GM19455 (cell line): ENCODE results near the gene KIF18B.
"Not testable (repeated sequence)": the region's sequence is repeated elsewhere in the genome, so short reads cannot be mapped to it uniquely, and the experiment has no call there.

Source experiments
- ATAC-seq: cut with Tn5 transposase; IDR thresholded peaks from one replicate; pipeline ENCODE4 v1.9.1; 2021; ENCODE audit not compliant: unreplicated experiment

Gene KIF18B

DNA sequence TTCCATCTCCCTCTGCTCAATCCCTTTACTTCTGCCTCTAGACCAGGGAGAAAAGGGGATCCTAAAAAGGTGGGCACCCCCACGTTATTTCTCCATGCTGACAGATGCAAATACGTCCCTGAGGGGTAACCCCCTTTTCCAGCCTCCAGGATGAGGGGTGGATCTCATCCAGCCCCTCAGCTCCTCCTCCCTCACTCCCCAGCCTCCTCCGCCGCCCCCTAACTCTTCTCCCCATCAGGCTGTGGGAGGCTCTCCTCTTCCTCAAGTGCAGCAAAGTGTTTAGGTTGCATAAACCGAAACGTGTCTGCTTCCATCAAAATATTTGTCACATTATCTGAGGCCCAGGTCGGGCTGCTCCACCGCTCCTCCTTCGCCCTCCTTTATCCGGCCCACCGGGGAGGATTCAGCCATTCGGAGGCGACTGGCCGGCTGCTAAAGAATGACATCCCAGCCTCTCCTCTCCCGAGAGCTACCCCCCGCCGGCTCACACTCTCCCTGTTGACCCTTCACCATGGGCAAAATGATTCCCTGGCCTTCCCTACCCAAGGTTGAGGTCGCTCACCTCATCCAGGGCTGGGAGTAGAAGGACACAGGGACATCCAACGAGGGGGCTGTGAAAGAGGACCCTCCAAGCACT is 21.7 kb upstream of the KIF18B start:
- no peak for ATAC-seq

DNA sequence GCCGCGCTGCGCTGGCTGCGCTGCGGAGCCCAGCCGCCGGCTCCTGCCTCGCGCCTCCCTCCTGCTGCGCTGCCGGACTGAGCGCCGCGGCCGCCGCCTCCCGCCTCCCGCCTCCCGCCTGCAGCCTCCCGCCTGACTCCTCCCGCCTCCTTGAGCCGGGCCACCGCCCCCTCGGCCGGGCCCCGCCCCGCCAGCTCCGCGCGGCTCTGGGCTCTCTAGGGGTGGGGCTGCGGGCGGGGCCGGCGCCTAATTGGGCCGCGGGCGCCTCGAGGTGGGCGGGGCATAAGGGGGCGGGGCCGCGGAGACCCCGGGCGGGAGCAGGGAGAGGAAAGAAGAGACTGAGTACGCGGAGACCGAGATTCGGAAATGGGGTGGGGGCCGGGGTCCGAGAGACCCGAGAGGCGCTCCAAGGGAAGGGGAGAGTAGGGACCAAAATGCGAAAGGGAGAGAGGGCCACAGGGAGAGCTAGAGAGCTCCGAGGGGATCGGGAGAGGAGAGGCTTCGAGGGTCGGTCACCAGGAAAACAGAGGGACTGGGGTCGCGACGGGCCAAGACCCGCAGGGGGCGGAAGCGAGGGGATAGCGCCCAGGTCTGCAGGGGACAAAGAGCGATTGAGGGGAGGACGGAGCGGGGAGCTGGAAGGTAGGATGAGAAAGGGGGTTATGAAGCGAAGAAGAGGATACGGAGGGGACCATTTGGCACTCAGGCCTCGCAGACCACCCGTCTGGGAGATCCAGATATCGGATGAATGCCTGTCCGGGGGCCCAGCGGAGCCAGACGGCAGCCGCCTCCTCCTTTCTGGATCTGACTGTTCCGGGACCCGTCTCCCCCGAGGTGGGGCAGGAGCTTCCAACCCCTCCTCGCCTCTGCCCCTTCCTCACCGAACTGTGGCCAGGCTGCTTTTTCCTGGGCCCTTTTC is 20.9 kb upstream of the KIF18B start, which contains the start of gene C1QL1:
Gene C1QL1 (minus strand): TSS at position 79 of the 919 bp plus-strand sequence. CDS start 255 bp downstream, outside the sequence.
- peak; percentile 80 for ATAC-seq

DNA sequence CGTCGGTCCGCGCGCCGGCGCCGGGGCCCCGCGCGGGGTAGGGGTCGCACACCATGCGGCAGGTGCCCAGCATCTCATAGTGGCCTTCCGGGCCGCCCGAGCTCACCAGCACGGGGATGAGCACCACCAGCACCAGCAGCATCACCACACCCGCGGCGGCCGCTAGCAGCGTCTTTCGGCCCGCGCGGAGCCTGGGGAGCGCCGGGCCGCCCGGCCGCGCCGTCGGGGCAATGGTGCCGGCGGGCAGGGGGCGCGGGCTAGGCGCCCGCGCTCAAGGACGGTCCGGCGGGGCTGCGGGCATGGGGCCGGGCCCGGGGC is 20.3 kb upstream of the KIF18B start:
- peak; percentile 14 for ATAC-seq

DNA sequence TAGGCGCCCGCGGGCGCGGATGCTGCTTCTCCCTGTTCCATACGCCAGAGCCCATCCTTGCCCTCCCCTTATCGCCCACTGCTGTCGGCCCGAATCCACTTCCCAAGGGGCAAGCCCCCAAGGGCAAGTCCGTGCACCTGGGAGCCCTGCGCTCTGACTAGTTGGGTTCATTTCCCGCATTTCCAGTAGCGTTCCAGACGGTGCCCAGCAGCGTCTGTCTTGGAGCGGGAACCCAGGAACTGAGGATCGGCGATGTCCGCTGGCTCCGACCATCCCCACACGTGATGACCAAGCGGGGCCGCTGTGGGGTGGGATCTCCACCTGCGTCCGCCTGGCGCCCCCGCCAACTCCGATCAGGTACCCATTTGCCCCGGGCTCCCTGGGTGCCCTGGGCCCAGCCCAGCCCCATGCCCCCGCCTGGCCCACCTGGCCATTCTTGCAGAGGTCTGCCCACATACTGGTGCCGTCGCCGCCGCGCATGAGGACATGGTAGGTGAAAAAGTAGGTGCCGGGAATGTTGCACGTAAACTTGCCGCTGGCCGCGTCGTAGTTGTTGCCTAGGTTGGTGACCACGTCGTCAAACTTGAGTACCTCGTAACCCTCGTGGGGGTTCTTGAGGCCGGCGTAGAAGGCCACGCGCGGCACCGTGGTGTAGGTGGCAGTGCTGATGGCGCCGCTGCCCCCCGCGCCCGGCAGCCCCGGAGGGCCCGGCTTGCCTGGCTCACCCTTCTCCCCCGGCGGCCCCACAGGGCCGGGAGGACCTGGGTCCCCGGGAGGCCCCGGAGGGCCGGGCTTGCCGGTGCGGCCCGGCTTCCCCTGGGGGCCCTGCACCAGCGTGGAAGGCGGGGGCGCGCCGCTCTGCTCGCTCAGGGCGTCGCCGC is 19.7 kb upstream of the KIF18B start:
- no peak for ATAC-seq

DNA sequence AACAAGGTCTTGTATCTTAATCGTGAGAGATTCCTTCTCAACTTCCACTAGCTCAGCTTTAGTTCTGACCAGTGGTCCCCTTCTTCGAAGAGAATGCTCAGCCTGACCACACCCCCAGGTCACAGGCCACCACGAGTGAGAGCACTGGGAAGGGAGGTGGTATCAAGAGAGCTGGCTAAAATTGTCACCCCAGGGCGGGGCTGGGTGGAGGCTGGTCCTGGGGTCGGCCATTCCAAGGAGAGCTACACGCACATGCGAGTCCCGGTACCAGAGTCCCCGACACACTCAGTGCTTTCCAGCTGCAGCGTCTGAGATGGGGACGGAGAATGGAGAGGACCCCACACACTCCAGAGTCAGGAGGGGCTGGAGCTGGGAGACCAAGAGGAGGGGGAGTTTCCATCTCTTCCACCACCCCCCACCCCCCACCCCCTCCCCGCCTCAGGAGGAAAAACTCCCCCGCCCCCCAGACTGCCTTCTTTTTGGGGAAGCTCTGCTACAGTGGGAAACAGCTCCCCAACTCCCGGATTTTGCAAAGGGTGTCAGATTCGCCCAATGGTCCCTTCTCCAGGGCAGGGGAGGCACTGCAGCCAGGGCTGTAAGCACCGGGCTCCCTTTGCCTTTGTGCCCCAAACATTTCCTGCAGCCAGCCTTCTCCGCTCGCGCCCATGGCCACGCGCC is 18.9 kb upstream of the KIF18B start:
- no peak for ATAC-seq

DNA sequence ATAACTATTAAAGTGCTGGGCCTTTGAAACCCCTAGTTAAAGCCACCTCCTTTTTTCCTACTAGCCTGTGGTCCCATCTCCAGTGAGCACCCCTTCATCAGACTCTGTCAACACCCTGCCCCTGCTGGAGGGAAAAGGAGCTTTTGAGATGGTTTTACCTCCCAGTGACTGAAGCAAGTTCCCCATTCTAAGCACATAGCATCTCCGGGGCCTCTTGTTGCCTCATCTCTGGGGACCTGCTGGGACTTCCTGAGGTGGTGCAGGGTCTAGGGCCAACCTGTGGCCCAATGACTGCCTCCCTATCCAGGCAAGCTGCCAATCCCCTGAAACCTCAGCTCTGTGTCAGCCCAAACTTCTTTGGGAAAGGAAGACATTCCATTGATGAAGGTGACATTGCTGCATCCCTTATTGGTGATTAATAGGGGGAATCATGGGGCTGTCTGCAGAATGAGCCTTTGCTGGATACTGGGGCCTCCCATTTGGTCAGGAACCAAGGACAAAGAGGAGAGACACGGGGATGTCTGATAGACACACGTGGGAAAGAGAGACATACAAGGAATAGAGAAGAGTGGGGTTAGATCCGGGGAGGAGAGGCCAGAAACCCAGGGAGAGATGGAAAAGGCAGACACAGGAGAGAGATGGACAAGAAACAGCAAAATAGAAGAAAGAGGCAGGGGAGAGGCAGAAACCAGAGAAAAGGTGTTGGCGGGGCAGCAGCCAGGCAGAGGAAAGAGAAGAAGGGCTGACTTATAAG is 18.1 kb upstream of the KIF18B start:
- no peak for ATAC-seq

DNA sequence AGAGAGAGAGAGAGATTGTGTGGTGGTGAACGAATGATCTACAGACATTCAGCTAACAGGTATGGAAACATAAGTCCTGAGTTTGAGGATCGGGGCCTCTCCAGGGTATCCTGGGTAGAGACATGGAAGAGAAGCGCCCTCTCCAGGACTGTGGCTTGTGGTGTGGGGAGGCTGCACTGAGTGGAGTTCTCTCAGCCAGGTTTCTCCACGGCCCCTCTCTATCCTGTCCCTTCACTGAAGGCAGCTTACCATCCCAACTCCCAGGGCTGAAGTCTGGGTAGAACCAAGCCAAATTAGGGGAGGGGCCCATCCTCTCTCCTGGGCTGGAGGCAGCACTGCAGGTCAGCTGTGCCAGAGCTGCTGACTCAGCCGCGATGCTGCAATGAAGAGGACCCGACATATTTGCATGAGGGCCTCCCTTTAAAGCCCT is 14.4 kb upstream of the KIF18B start:
- ATAC-seq = no peak

DNA sequence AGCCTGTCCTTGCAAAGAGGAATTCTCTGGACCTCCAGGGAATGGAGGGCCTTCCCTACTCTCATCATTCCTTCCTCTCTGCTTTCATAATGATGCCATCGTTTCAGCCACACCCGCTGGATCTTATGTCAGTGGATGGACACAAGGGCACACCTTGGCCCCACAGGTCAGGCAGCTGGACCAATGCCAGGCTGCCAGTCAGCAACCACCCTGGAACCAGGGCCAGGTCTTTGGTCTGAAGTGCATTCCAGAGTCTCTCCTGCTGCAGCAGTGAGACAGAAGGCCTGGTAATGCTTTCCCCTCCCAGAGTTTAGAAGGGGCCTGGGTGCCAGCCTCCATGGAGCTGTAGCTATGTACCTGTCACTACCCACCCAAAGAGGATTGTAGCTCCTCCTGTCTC is 13.1 kb upstream of the KIF18B start:
- ATAC-seq = no peak

DNA sequence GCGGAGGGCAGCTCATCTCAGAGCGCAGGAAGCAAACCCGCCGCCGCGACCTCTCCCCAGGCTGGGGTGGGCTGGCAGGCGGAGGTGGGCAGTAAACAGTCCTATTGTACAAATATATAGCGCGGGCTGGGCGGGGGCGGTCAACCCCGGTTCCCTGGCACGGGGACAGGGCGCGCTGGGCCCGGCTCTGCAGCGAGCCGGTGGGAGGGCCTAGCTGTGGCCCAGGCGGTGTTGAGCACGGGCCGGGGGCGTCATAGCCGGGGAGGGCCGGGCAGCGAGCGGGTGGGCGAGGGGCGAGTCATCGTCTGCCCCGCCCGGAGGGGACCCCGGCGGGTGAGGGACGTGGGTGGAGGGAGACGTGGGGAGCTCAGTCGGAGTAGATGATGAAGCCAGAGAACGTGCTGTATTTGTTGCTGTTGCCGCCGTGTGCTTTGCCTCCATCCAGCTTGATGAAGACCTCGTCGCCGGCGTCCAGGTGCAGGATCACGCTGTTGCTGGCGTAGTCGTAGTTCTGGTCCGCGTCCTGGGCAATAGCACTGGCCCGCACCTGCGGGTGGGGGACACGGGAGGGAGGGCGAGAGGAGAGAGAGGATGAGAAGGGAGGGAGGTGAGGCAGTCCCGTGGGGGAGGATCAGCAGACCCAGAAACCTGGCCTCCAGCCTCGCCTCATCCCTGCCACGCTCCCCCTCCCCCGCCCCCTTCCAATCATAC is 12.4 kb upstream of the KIF18B start:
- no peak for ATAC-seq

DNA sequence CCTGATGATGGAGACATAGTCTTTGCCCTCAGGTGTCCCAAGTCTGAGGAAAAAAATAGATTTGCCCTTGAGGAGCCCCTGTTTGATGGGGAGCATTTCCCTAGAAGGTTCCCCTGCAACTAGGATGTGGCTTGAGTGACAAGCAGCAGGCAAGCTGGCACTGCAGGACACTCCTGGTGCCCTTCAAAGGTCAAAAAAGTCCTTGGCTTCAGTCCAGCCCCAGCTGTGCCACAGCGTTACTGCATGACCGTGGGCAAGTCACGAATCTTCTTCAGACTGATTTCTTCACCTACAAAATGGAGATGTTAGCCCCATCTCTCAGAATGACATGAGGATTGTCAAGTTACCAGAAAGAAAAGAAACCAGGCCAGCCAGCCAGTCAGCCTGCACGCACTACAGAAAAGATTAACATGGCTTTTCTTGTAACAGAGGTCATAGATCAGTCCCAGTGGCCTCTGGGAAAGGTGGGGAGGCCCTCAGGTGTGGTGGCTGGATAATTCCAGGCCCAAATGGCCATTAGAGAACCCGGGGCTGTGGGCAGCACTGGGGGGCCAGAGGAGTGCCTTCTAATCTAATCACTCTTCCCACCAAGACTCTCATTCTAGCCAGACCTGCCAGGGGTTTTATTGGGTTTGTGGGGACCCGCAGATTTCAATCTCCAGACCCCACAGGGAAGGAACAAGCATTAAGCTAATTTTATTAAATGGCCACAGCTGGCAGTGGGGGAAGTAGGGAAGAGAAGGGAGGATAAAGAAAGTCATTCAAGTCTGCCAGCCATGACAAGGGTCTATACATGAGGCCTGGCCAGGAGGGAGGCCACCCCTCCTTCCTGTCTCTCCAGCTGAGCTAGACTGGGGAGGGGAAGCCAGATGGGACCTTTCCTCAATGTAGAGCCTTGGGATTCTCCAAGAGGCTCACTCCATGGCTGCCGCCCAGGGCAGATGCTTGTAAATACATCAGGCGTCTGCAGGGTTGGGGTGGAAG is 9.7 kb upstream of the KIF18B start:
- ATAC-seq = no peak

DNA sequence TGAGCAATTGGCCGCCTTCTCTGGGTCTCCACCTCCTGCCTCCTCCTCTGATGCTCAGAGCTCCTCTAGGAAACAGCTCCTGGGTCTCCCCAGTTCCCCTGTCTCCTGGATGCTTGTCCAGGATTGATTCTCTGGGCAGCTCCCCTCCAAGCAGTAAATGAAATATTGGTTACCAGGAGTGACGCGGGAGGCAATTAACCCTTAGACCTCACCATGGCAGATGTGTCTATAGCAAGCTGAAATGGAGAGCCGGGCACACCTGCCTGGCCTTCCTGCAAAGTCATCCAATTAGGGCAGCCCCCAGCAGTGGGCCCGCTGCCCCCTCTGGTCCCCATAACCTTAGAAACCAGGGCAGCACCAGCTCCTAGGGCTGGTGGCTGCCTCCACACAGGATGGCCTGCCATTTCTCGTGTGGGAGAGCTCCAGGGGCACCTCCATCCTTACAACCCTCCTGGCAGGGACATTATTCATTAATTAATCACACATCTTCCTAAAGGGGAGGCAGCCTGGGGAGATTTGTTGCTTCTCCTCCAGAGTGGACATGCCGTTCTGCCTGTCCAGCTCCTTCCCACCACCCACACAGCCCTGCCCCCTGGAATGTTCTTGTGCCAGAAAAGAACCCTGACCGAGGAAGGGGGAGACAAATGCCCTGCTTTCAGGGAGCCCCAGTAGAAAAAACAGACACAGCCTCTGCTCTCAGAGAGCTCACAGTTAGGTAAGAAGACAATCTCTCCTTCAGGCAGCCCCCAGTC is 8.3 kb upstream of the KIF18B start:
- no peak for ATAC-seq

DNA sequence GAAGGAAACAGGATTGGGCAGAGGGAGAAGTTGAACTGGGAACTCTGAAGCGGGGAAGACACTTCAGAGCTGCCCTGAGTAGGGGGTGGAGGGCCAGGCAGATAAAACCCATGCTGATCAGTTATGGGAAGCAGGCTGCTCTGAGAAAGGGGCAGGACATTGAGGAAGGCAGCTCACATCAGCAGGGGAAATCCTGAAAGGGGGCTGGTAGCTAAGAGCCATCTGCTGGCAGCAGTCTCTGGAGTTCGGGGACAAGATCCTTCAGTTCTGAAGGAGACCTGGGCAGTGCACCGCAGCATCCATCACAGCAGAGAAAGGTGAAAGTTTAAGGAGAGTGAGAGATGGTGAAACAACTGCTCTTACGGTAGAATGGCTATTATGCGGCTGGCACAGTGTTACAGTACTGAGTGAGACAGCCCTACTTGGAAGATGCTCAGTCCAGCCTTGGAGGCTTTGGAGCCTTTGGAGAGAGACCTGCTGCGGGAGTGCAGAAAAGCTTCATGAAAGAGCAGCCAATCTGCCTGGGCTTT is 5.4 kb upstream of the KIF18B start:
- no peak for ATAC-seq

DNA sequence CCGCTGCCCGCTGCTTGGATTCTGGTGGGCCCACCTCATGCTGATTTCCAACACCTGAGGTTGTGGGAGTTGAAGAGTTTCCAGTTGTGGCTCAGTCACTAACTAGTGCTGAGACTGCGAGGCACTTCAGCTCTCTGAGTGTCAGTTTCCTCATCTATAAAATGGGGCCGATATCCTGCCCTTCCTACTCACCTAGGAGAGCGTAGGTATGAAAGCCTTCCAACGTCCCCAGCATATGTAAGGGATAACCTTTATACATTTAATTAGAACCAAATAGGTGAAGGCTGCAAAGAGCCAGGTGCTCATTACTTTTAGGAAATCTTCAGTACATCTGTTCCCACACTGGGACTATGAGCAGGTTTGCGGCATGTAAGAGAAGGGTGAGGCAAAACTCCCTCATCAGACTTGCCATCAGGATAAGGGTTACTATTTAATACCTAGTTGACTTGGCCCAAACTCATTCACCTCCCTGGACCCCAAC is 782 bp upstream of the KIF18B start:
- no peak for ATAC-seq

DNA sequence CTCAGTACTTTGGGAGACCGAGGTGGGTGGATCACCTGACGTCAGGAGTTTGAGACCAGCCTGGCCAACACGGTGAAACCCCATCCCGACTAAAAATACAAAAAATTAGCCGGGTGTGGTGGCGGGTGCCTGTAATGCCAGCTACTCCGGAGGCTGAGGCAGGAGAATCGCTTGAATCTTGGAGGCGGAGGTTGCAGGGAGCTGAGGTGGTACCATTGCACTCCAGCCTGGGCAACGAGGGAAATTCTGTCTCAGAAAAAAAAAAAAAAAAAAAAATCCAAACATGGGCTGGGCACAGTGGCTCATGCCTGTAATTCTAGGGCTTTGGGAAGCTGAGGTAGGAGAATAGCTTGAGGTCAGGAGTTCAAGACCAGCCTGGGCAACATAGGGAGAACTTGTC is 1.9 kb downstream of the KIF18B start:
- not testable (repeated sequence) for ATAC-seq

DNA sequence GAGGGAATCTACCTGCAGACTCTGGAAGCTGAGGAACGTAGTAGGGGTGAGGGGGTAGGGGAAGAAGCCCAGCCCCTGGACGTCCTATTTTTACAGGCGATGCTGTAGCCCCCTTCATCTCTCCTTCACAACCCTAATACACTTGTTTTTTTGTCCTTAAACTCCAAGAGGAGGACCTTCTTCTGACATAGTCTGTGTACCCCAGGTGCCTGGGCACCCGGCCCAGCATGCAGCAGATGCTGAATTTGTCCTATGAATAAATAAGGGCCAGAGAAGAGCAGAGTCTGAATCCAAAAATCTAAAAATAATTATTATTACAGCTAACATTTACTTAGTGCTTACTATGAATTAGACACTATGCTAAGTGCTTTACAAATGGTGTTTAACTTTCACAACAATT is 5.1 kb downstream of the KIF18B start:
- no peak for ATAC-seq

DNA sequence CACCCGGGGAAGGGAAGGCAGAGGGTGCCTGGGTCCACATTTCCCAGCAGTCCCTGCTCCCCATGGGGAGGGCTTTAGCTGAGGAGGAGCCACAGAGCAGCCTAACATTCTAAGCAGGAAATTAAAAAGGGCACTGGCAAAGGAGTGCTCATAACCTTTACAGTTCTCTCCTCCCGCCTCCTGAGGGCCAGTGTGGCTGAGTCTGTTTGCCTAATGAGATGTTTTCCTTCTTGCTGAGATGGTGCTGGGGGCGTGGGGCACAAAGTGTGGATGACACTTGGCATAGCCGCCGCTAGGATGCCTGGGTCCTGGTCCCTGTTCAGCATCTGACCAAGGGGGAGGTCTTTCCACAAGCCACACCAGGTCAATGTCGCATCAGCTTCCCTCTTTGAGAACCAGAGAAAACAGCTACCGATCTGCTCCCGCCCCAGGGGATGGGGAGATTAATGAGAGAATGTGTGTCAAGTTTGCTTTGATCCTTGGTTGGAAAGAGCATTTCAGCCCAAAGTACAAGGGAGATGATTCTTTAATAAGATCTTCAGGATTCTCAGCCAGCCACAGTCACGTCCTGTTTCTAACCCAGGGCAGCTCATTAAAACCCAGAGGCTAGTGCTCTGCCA is 5.8 kb downstream of the KIF18B start:
- no peak for ATAC-seq

DNA sequence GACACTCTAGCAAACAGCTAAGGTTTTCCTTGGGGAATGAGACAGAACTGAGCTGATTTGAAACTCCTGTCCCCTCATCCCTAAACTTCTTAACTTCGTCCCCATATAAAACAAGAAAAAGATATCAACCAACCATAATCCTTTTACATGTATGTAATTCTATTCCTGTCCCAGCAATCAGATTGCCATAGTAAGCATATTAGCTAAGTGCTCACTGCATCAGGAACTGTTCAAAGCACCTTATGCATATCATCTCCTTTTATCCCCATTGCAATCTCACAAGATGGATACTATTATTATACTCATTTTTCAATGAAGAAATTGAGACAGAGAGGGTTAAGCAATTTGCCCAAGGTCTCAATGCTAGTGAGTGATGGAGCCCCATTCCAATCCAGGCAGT is 6.8 kb downstream of the KIF18B start:
- no peak for ATAC-seq
